LHCN-M2 (cell line): ENCODE data around the gene DMAP1. TPM values are rescaled to one million over a fixed set of nuclear protein-coding genes. Genes with fewer than 3 reads are reported as not detected.

Experiments
- DNase-seq: peaks from one replicate; pipeline ENCODE4 v3.0.0-alpha.2; 2012; ENCODE audit warnings: low read depth
- total RNA-seq: library from RNA; depleted of rRNA; stranded (reverse); fragments of >200 nt; gene quantifications from 2 replicates; pipeline ENCODE4 v1.2.3, GENCODE V29; 2014

The DMAP1 gene
- total RNA-seq, 1 experiment from 2014 or later, result 18.3 TPM

GRCh38 chr1:44228218-44228617 is 14.9 kb downstream of the DMAP1 start:
- no peak for DNase-seq

- DNase-seq, result no peak
These were observed 16.3 kb downstream of the DMAP1 start for GRCh38 chr1:44229435-44230167.

- no peak for DNase-seq
These were observed 17.5 kb downstream of the DMAP1 start for GRCh38 chr1:44230796-44231195.

GRCh38 chr1:44233593-44233992 is 20.3 kb downstream of the DMAP1 start:
- no peak for DNase-seq

GRCh38 chr1:44235808-44236207 is 22.5 kb downstream of the DMAP1 start:
- no peak for DNase-seq

- no peak for DNase-seq
These were observed 23.4 kb downstream of the DMAP1 start for GRCh38 chr1:44236490-44237272.

GRCh38 chr1:44237721-44238457 is 24.6 kb downstream of the DMAP1 start:
- no peak for DNase-seq

GRCh38 chr1:44238660-44239059 is 25.4 kb downstream of the DMAP1 start:
- no peak for DNase-seq

- DNase-seq, result peak; percentile 54
These were observed 26.2 kb downstream of the DMAP1 start for GRCh38 chr1:44239331-44239960.

- peak; percentile 27 for DNase-seq
These were observed 26.7 kb downstream of the DMAP1 start for GRCh38 chr1:44239961-44240371.

- DNase-seq, result no peak
These were observed 27.8 kb downstream of the DMAP1 start for GRCh38 chr1:44240802-44241671.

GRCh38 chr1:44242746-44243145 is 29.5 kb downstream of the DMAP1 start:
- no peak for DNase-seq

GRCh38 chr1:44243782-44244495 is 30.7 kb downstream of the DMAP1 start:
- no peak for DNase-seq

GRCh38 chr1:44244986-44245385 is 31.7 kb downstream of the DMAP1 start:
- DNase-seq, result no peak

- no peak for DNase-seq
These were observed 33.5 kb downstream of the DMAP1 start for GRCh38 chr1:44246806-44247205.

GRCh38 chr1:44249543-44249942 is 36.3 kb downstream of the DMAP1 start:
- DNase-seq, result no peak

GRCh38 chr1:44250068-44250781 is 37.0 kb downstream of the DMAP1 start:
- DNase-seq, result no peak

- no peak for DNase-seq
These were observed 38.2 kb downstream of the DMAP1 start for GRCh38 chr1:44251486-44251885.

- no peak for DNase-seq
These were observed 38.9 kb downstream of the DMAP1 start for GRCh38 chr1:44251989-44252671.
